PC-9 (cell line): Measurements from ENCODE around the gene FUT2. TPM values are rescaled to one million over a fixed set of nuclear protein-coding genes. Genes with fewer than 3 reads are reported as not detected.

Experiments
- BruUV-seq: library from RNA; stranded (reverse); fragments of 400-500 nt; replicated peaks from 2 replicates; lab custom pipeline; 2021; lab: Mats Ljungman, UMichigan
- CTCF ChIA-PET: fragments of 300-600 bp; sonication (Branson Sonifier 250); formaldehyde crosslinking; loops from one replicate; lab custom pipeline; 2022; ENCODE audit warnings: antibody characterized with exemption; lab: Charles Lee
- POLR2A ChIA-PET: fragments of 300-600 bp; sonication (Branson Sonifier 250); formaldehyde crosslinking; loops from one replicate; lab custom pipeline; 2022; ENCODE audit warnings: antibody characterized with exemption; ENCODE audit not compliant: unreplicated experiment; lab: Charles Lee
- DNase-seq, 2 experiments: peaks; one replicate each; pipeline versions ENCODE4 v3.0.0 to v3.0.0-alpha.2; 2015 to 2022; ENCODE audit warnings: mixed read lengths in 1 of 2
- H2AFZ ChIP-seq: fragments of 200-600 bp; sonication (generic); 2 replicates; pipeline ENCODE4 v1.8.1; 2017; ENCODE audit warnings: antibody characterized with exemption
- H3F3A ChIP-seq: fragments of 200-600 bp; sonication (generic); 2 replicates; pipeline ENCODE4 v1.8.1; 2017; ENCODE audit warnings: antibody characterized with exemption, mild to moderate bottlenecking, low read depth; ENCODE audit not compliant: insufficient read depth
- H3K27ac ChIP-seq: fragments of 200-600 bp; sonication (generic); 2 replicates; pipeline ENCODE4 v1.6.1; 2016; ENCODE audit warnings: mixed run types
- H3K27me3 ChIP-seq: fragments of 200-600 bp; sonication (generic); 2 replicates; pipeline ENCODE4 v1.6.1; 2016; ENCODE audit warnings: low read depth, mixed run types; ENCODE audit not compliant: insufficient read depth
- H3K36me3 ChIP-seq: fragments of 200-600 bp; sonication (generic); 2 replicates; pipeline ENCODE4 v1.6.1; 2016; ENCODE audit warnings: low read depth, mixed run types
- H3K4me1 ChIP-seq: fragments of 200-600 bp; sonication (generic); replicated peaks from 2 replicates; pipeline ENCODE4 v1.6.1; 2016; ENCODE audit warnings: mixed run types; ENCODE audit not compliant: insufficient read depth
- H3K4me2 ChIP-seq: fragments of 200-600 bp; sonication (generic); 2 replicates; pipeline ENCODE4 v1.6.1; 2017; ENCODE audit warnings: mixed run types
- H3K4me3 ChIP-seq: fragments of 200-600 bp; sonication (generic); 2 replicates; pipeline ENCODE4 v1.6.1; 2016; ENCODE audit warnings: mixed run types
- H3K79me2 ChIP-seq: fragments of 200-600 bp; sonication (generic); 2 replicates; pipeline ENCODE4 v1.6.1; 2017; ENCODE audit warnings: low read depth, mixed run types
- H3K9me2 ChIP-seq: fragments of 200-600 bp; sonication (generic); 2 replicates; pipeline ENCODE4 v1.8.1; 2017; ENCODE audit warnings: mild to moderate bottlenecking; ENCODE audit not compliant: insufficient read depth
- H3K9me3 ChIP-seq: fragments of 200-600 bp; sonication (generic); 2 replicates; pipeline ENCODE4 v1.8.1; 2016; ENCODE audit warnings: low read depth; ENCODE audit not compliant: insufficient read depth
- H4K20me1 ChIP-seq: fragments of 200-600 bp; sonication (generic); 2 replicates; pipeline ENCODE4 v1.8.1; 2017; ENCODE audit not compliant: insufficient read depth
- EZH2 ChIP-seq: fragments of 200-600 bp; sonication (generic); IDR thresholded peaks from 2 replicates; pipeline ENCODE4 v1.8.0; 2017; ENCODE audit warnings: antibody characterized with exemption, low read depth
- intact Hi-C: fragments of 100-400 bp; cut with micrococcal nuclease; formaldehyde crosslinking; loops from one replicate; pipeline ENCODE4 v1.10.0; 2022; ENCODE audit not compliant: unreplicated experiment
- total RNA-seq: library from RNA; stranded (reverse); gene quantifications from 2 replicates; pipeline ENCODE4 v1.2.3, GENCODE V29; 2021
- TF ChIP-seq, protein P1 (sequence below): fragments of 200-600 bp; sonication (generic); conservative IDR thresholded peaks from 2 replicates; pipeline ENCODE4 v1.6.1; 2017; ENCODE audit warnings: mixed run types, antibody characterized with exemption, mild to moderate bottlenecking, moderate library complexity

FUT2 gene
- total RNA-seq, 1 experiment from 2014 or later, result 8.7 TPM

DNA sequence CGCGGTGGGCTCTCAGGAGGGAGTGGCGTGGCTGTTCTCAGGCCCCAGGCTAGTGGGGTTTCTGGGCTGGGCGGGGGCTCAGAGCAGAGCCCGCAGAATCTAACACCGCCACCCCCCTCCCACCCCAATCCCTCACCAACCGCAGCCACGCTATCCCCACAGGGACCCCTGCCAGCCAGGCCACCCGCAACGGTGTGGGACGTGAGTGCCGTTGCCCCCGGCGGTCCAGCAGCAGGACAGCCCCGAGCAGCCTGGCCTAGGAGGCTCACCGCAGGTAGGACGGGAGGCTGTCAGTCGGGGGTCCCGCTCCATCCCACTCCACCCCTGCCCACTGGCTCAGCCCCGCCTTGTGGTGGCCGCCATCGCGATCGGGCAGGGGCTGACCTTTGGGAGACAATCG is 22.8 kb upstream of the FUT2 start, which contains the start of gene NTN5:
Gene NTN5 (minus strand): TSS at position 24 of the 400 bp plus-strand sequence. CDS start 2,031 bp downstream, outside the sequence.
- H3K9me3 ChIP-seq, result no peaks in the 10 kb centered on the region
- no peaks in the 10 kb centered on the region for H3K79me2 ChIP-seq
- no peak within 1 kb of the TSS for H3K4me3 ChIP-seq
- H3K27ac ChIP-seq, result no peak within 1 kb of the TSS
- no peak within 1 kb of the TSS for H3K4me2 ChIP-seq
- H3K36me3 ChIP-seq, result no peaks in the 10 kb centered on the region
- no peaks in the 10 kb centered on the region for H4K20me1 ChIP-seq
- H3K27me3 ChIP-seq, result no peaks in the 10 kb centered on the region
- BruUV-seq, result no TSS peak
- ChIA-PET POLR2A (no interaction called here), CTCF (no interaction called here)
- no peak within 1 kb of the TSS for H2AFZ ChIP-seq
- H3K4me1 ChIP-seq, result peaks cover 21% of the 10 kb centered on the region
- H3F3A ChIP-seq, result peaks cover 15% of the 10 kb centered on the region; the same call in 1 of the 2 replicates
- intact Hi-C loops, result no loop called here
- no peak for DNase-seq
- H3K9me2 ChIP-seq, result no peaks in the 10 kb centered on the region
- TF ChIP-seq EZH2, result no peak
- TF ChIP-seq, protein P1, sequence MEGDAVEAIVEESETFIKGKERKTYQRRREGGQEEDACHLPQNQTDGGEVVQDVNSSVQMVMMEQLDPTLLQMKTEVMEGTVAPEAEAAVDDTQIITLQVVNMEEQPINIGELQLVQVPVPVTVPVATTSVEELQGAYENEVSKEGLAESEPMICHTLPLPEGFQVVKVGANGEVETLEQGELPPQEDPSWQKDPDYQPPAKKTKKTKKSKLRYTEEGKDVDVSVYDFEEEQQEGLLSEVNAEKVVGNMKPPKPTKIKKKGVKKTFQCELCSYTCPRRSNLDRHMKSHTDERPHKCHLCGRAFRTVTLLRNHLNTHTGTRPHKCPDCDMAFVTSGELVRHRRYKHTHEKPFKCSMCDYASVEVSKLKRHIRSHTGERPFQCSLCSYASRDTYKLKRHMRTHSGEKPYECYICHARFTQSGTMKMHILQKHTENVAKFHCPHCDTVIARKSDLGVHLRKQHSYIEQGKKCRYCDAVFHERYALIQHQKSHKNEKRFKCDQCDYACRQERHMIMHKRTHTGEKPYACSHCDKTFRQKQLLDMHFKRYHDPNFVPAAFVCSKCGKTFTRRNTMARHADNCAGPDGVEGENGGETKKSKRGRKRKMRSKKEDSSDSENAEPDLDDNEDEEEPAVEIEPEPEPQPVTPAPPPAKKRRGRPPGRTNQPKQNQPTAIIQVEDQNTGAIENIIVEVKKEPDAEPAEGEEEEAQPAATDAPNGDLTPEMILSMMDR, result no peak

DNA sequence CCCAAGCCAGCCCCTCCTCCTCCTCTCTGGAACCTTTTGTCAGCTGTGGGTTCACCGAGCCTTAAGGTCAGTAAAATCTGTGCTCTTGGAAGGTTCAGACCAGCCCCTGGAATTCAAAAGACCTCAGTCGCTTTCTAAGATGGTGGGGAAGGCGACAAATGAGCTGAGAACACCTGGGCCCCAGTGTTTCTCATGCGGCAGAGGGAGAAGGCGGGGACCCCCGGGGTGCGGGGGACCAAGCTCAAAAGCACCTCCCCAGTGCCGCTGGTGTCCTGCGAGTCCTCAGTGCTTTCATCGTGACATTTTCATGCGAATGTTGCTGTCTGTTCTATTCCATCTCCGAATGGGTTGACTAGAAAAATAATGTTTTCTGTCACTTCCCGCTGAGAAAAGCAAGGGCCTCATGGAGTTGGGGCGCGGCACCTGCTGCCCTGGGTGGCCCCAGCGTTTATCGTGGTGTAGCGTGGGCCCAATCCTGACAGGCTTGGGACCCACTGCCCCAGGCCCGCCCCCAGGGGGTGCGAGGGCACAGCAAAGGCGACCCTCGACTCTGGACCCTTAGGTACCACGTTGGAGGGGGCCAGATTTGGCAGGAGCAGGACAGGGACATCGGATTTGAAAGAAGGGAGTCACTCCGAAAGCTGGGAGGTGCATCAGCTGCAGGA is 22.2 kb upstream of the FUT2 start:
- Histone ChIP-seq H3K9me3 (no peaks in the 10 kb centered on the region), H2AFZ (no peak overlapping the region), H3K27ac (no peak overlapping the region), H3F3A (peaks cover 20% of the 10 kb centered on the region; the same call in 1 of the 2 replicates), H3K27me3 (no peaks in the 10 kb centered on the region), H3K9me2 (no peaks in the 10 kb centered on the region), H3K4me1 (peaks cover 27% of the 10 kb centered on the region), H3K4me2 (no peak overlapping the region), H3K4me3 (no peak overlapping the region), H3K36me3 (no peaks in the 10 kb centered on the region), H4K20me1 (no peaks in the 10 kb centered on the region), H3K79me2 (no peaks in the 10 kb centered on the region)
- ChIA-PET CTCF (no interaction called here), POLR2A (no interaction called here)
- no peak for DNase-seq
- TF ChIP-seq EZH2, result no peak
- TF ChIP-seq, protein P1, result no peak
- no TSS peak for BruUV-seq
- intact Hi-C loops, result loop anchor here (2.0 kb wide), 1 partner anchor 111 kb away; no protein-coding TSS in a partner anchor

DNA sequence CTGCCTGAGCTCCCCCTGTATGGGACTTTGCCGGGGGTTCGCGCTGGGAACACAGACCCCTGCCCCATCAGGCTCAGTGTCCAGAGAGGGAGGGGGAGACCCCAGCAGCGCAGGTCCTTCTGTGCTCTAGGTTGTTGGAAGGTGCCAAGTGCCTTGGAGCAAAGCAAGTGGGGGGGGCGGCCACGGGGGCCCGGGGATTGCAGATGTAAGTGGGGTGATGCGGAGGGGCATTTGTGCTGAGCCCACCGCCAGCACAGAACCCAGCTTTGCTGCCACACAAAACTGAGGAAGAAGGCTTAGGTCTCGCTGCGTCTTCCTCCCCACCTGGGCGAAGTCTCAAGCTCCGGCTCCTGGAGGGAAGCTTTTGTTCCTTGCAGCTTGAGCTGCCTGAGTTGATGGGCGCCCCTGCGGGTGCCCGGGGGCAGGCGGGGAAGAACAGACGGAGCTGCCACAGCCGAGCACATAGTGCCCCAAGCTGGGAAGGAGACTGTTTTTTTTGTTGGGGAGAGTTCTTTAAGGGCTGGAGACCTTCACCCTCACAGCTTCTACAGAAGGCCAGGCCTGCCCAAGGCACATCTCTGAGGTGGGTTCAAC is 21.5 kb upstream of the FUT2 start:
- Histone ChIP-seq H4K20me1 (no peaks in the 10 kb centered on the region), H3K9me2 (no peaks in the 10 kb centered on the region), H3K9me3 (no peaks in the 10 kb centered on the region), H3K4me1 (peaks cover 32% of the 10 kb centered on the region), H3K27me3 (no peaks in the 10 kb centered on the region), H2AFZ (no peak overlapping the region), H3K36me3 (no peaks in the 10 kb centered on the region), H3K4me3 (no peak overlapping the region), H3K79me2 (no peaks in the 10 kb centered on the region), H3K4me2 (no peak overlapping the region), H3K27ac (no peak overlapping the region), H3F3A (peaks cover 20% of the 10 kb centered on the region; the same call in 1 of the 2 replicates)
- ChIA-PET CTCF (interaction anchor here (0.6 to 1.2 kb wide), 3 partner anchors 17 to 106 kb away, joined by 3 to 4 read pairs (median 3); no protein-coding TSS in a partner anchor), POLR2A (no interaction called here)
- intact Hi-C loops, result loop anchor here (2.0 kb wide), 1 partner anchor 110 kb away; no protein-coding TSS in a partner anchor
- no peak for DNase-seq
- no TSS peak for BruUV-seq
- no peak for TF ChIP-seq EZH2
- TF ChIP-seq, protein P1, result no peak
